Endothelial cell of umbilical vein (primary cell): Measurements from ENCODE around the gene SUSD2. TPM values are rescaled to one million over a fixed set of nuclear protein-coding genes. Genes with fewer than 3 reads are reported as not detected.

Experiments used
- BruUV-seq: library from RNA; stranded (reverse); fragments of 400-500 nt; replicated peaks from 2 replicates; lab custom pipeline; 2021; lab: Mats Ljungman, UMichigan
- CTCF ChIA-PET: fragments of 300-600, 350-600 bp; sonication (Branson Sonifier 250); formaldehyde crosslinking; loops from one replicate; lab custom pipeline; 2021; ENCODE audit warnings: antibody characterized with exemption, inconsistent platforms; lab: Charles Lee
- POLR2A ChIA-PET: fragments of 300-600, 350-600 bp; sonication (Branson Sonifier 250); formaldehyde crosslinking; loops from one replicate; lab custom pipeline; 2021; ENCODE audit warnings: antibody characterized with exemption, inconsistent platforms; lab: Charles Lee
- DNase-seq: peaks from one replicate; pipeline ENCODE4 v3.0.0-alpha.2; 2011; ENCODE audit warnings: low read depth, low spot score
- FAIRE-seq: peaks from 2 replicates; lab custom pipeline; 2011; peaks lifted over from hg19 to GRCh38; lab: Jason Lieb, UNC
- H2AFZ ChIP-seq: 2 replicates; pipeline ENCODE4 v1.6.0; 2012; ENCODE audit warnings: low read depth, low read length, control low read depth, inconsistent platforms
- H3K27ac ChIP-seq: 2 replicates; pipeline ENCODE4 v1.5.1; 2011; ENCODE audit warnings: low read depth, mild to moderate bottlenecking, control low read depth, low read length, moderate library complexity; ENCODE audit not compliant: insufficient read depth
- H3K27me3 ChIP-seq, 2 experiments: 2 replicates each; pipeline versions ENCODE4 v1.6.0 to v1.6.1; 2011; ENCODE audit warnings: low read length in 2 of 2, mixed read lengths in 1 of 2; ENCODE audit not compliant: control insufficient read depth in 2 of 2, insufficient read depth in 2 of 2
- H3K36me3 ChIP-seq, 2 experiments: 2 replicates in 1 of 2; 3 replicates in 1 of 2; pipeline ENCODE4 v1.5.1; 2011; ENCODE audit warnings: low read length in 2 of 2, mild to moderate bottlenecking in 1 of 2, moderate library complexity in 1 of 2; ENCODE audit not compliant: control insufficient read depth in 2 of 2, insufficient read depth in 2 of 2; ENCODE audit errors: extremely low read depth in 1 of 2
- H3K4me1 ChIP-seq: 3 replicates; pipeline ENCODE4 v1.5.1; 2011; ENCODE audit warnings: mild to moderate bottlenecking, low read length; ENCODE audit not compliant: control insufficient read depth, insufficient read depth; ENCODE audit errors: extremely low read depth
- H3K4me2 ChIP-seq: 2 replicates; pipeline ENCODE4 v1.6.1; 2011; ENCODE audit warnings: low read length, control low read depth, mixed read lengths; ENCODE audit not compliant: insufficient read depth
- H3K4me3 ChIP-seq, 3 experiments: fragments of 200-600 bp in 1 of 3; sonication (generic), shearing (Covaris generic) in 1 of 3; replicated peaks in 1 of 3; 2 replicates each; pipeline ENCODE4 v1.5.1; 2011 to 2016; ENCODE audit warnings: control low read depth in 3 of 3, low read length in 3 of 3, mild to moderate bottlenecking in 2 of 3, inconsistent platforms in 1 of 3, low read depth in 1 of 3, moderate library complexity in 1 of 3; ENCODE audit not compliant: insufficient read depth in 1 of 3
- H3K79me2 ChIP-seq: 2 replicates; pipeline ENCODE4 v1.6.0; 2012; ENCODE audit warnings: low read length, inconsistent platforms; ENCODE audit not compliant: control insufficient read depth, insufficient read depth
- H3K9ac ChIP-seq: replicated peaks from 2 replicates; pipeline ENCODE3; 2011; ENCODE audit warnings: low read length, control low read depth; ENCODE audit not compliant: insufficient read depth; ENCODE audit errors: extremely low read depth
- H3K9me1 ChIP-seq: replicated peaks from 3 replicates; pipeline ENCODE4 v1.6.0; 2011; ENCODE audit warnings: mild to moderate bottlenecking, low read length; ENCODE audit not compliant: control insufficient read depth, insufficient read depth; ENCODE audit errors: extremely low read depth
- H3K9me3 ChIP-seq: replicated peaks from 2 replicates; pipeline ENCODE4 v1.5.1; 2012; ENCODE audit warnings: low read length, inconsistent platforms; ENCODE audit not compliant: control insufficient read depth, insufficient read depth
- H4K20me1 ChIP-seq: replicated peaks from 2 replicates; pipeline ENCODE3; 2011; ENCODE audit warnings: mild to moderate bottlenecking, low read length; ENCODE audit not compliant: control insufficient read depth, insufficient read depth; ENCODE audit errors: extremely low read depth
- EZH2 ChIP-seq: IDR thresholded peaks from 2 replicates; pipeline ENCODE4 v1.6.1; 2012; ENCODE audit warnings: borderline replicate concordance, low read depth, mild to moderate bottlenecking, moderate library complexity, low read length, inconsistent platforms; ENCODE audit not compliant: severe bottlenecking
- FOS ChIP-seq: IDR thresholded peaks from 2 replicates; pipeline ENCODE4 v1.6.1; 2011; ENCODE audit warnings: mild to moderate bottlenecking, low read length, moderate library complexity, borderline replicate concordance; ENCODE audit not compliant: insufficient read depth
- GATA2 ChIP-seq: IDR thresholded peaks from 2 replicates; pipeline ENCODE4 v1.7.0; 2011; ENCODE audit warnings: low read depth, mild to moderate bottlenecking, moderate library complexity, mixed read lengths, low read length; ENCODE audit not compliant: insufficient read length, insufficient read depth
- JUN ChIP-seq: IDR thresholded peaks from 2 replicates; pipeline ENCODE4 v1.6.1; 2011; ENCODE audit warnings: borderline replicate concordance, low read depth; ENCODE audit not compliant: insufficient read length, insufficient read depth
- MYC ChIP-seq: IDR thresholded peaks from one replicate; pipeline ENCODE4 v1.6.1; 2011; ENCODE audit warnings: mild to moderate bottlenecking, low read depth, low read length
- POLR2A ChIP-seq: IDR thresholded peaks from 2 replicates; pipeline ENCODE4 v1.6.1; 2012; ENCODE audit warnings: low read depth, mild to moderate bottlenecking, control low read depth, low read length
- POLR2AphosphoS5 ChIP-seq: IDR thresholded peaks from 2 replicates; pipeline ENCODE4 v1.6.1; 2012; ENCODE audit warnings: low read depth, mild to moderate bottlenecking, control low read depth, low read length, moderate library complexity; ENCODE audit not compliant: insufficient read depth
- dilution Hi-C: fragments of 300-500 bp; cut with MboI; formaldehyde crosslinking; loops from one replicate; pipeline ENCODE4 v1.15.0; 2019; ENCODE audit warnings: low sequenced_read_pairs; ENCODE audit not compliant: extremely low pct_ligation_motif_present
- intact Hi-C: fragments of 100-400 bp; cut with micrococcal nuclease; formaldehyde crosslinking; loops from one replicate; pipeline ENCODE4 v1.10.0; 2022
- polyA plus RNA-seq, 4 experiments: library from polyadenylated mRNA; depleted of rRNA in 3 of 4; stranded (reverse) in 3 of 4; unstranded in 1 of 4; fragments of >200 nt; gene quantifications; 2 replicates each; pipeline versions ENCODE4 v1.2.1 to v1.2.3, GENCODE V29; 2011 to 2012; ENCODE audit warnings: missing spikeins in 1 of 4
- total RNA-seq: library from RNA; stranded (reverse); gene quantifications from 2 replicates; pipeline ENCODE4 v1.2.3, GENCODE V29; 2021
- TF ChIP-seq, protein P1 (sequence below): IDR thresholded peaks from 2 replicates; pipeline ENCODE4 v1.6.1; 2011; ENCODE audit not compliant: insufficient read depth, insufficient read length
- TF ChIP-seq, protein P2 (sequence below), 2 donors: IDR thresholded peaks; 1 replicate in 1 of 2; 2 replicates in 1 of 2; pipeline ENCODE4 v1.5.1; 2011; ENCODE audit warnings: low read length in 2 of 2, mild to moderate bottlenecking in 2 of 2, moderate library complexity in 2 of 2, control low read depth in 1 of 2, inconsistent platforms in 1 of 2, low read depth in 1 of 2; ENCODE audit not compliant: insufficient read depth in 1 of 2; ENCODE audit errors: extremely low read depth in 1 of 2

Gene SUSD2
- total and polyA plus RNA-seq, 2 donors (not counting 3 experiments of a cell fraction or from before 2014, with no cell fraction given): 0.26 to 0.27 TPM

DNA sequence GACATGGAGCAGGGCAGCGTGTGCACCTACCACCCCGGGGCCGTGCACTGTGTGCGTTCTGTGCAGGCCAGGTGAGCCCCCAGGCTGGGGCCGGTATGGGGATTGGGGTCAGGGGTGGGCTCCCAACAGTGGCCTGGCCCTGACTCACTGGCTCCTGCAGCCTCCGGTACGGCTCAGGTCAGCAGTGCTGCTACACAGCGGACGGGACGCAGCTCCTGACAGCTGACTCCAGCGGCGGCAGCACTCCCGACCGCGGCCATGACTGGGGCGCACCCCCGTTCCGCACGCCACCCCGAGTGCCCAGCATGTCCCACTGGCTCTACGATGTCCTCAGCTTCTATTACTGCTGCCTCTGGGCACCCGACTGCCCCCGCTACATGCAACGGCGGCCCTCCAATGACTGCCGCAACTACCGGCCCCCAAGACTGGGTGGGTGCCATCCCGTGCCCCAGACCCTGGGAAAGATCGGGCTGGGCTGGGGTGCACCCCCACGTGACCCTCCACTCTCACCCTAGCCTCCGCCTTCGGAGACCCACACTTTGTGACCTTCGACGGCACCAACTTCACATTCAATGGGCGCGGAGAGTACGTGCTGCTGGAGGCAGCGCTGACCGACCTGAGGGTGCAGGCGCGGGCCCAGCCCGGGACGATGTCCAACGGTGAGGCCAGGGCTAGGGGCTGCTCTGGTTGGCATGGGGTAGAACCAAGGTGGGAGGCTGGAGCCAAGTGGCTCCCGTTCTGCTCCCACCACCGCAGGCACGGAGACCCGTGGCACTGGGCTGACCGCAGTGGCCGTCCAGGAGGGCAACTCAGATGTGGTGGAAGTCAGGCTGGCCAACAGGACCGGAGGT lies 4.4 kb downstream of the SUSD2 start:
- CTCF ChIA-PET: no interaction called here
- Histone ChIP-seq H3K9me1 (no peaks in the 10 kb centered on the region), H3K36me3 (no peaks in the 10 kb centered on the region), H3K27me3 (no peaks in the 10 kb centered on the region), H4K20me1 (no peaks in the 10 kb centered on the region), H3K27ac (no peak overlapping the region), H3K9me3 (no peaks in the 10 kb centered on the region), H3K79me2 (no peaks in the 10 kb centered on the region), H2AFZ (no peak overlapping the region), H3K4me1 (peaks cover 9% of the 10 kb centered on the region), H3K4me3 (no peak overlapping the region), H3K4me2 (no peak overlapping the region), H3K9ac (no peak overlapping the region)
- no peak for TF ChIP-seq POLR2A
- TF ChIP-seq POLR2AphosphoS5: no peak
- TF ChIP-seq EZH2: no peak
- no peak for TF ChIP-seq JUN
- no peak for TF ChIP-seq FOS
- TF ChIP-seq, protein P1, sequence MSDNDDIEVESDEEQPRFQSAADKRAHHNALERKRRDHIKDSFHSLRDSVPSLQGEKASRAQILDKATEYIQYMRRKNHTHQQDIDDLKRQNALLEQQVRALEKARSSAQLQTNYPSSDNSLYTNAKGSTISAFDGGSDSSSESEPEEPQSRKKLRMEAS: no peak
- TF ChIP-seq, protein P2, sequence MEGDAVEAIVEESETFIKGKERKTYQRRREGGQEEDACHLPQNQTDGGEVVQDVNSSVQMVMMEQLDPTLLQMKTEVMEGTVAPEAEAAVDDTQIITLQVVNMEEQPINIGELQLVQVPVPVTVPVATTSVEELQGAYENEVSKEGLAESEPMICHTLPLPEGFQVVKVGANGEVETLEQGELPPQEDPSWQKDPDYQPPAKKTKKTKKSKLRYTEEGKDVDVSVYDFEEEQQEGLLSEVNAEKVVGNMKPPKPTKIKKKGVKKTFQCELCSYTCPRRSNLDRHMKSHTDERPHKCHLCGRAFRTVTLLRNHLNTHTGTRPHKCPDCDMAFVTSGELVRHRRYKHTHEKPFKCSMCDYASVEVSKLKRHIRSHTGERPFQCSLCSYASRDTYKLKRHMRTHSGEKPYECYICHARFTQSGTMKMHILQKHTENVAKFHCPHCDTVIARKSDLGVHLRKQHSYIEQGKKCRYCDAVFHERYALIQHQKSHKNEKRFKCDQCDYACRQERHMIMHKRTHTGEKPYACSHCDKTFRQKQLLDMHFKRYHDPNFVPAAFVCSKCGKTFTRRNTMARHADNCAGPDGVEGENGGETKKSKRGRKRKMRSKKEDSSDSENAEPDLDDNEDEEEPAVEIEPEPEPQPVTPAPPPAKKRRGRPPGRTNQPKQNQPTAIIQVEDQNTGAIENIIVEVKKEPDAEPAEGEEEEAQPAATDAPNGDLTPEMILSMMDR (IDR thresholded peaks at IDR 0.05; ENCODE audit: extremely low read depth in 1 of 2, insufficient read depth in 1 of 2, low read depth in 1 of 2, low read length in 2 of 2): no peak
- no peak for TF ChIP-seq MYC
- TF ChIP-seq GATA2: no peak
- FAIRE-seq (no peak), DNase-seq (no peak)
- BruUV-seq: no TSS peak
- dilution Hi-C loops (no loop called here), intact Hi-C loops (loop anchor here (10.0 kb wide), 1 partner anchor 339 kb away; no protein-coding TSS in a partner anchor)
- POLR2A ChIA-PET: no interaction called here
